Measurements from ENCODE around the gene POLR3E. TPM values are rescaled to one million over a fixed set of nuclear protein-coding genes. Genes with fewer than 3 reads are reported as not detected.

The POLR3E gene
- total and polyA plus RNA-seq, 2 experiments from 2014 or later, result 23.5 to 62.5 TPM

- Histone ChIP-seq H4K20me1 (ENCODE audit: insufficient read depth, poor library complexity, severe bottlenecking) (no peaks in the 10 kb centered on the region), H3K4me3 (no peak overlapping the region), H3K9me2 (replicated peaks; ENCODE audit: insufficient read depth) (no peaks in the 10 kb centered on the region), H3K27me3 (no peaks in the 10 kb centered on the region), H3K4me2 (no peak overlapping the region), H3K36me3 (replicated peaks; ENCODE audit: insufficient read depth, low read depth) (no peaks in the 10 kb centered on the region), H3K79me2 (no peaks in the 10 kb centered on the region), H3K27ac (no peak overlapping the region), H3K4me1 (ENCODE audit: insufficient read depth) (no peaks in the 10 kb centered on the region), H2AFZ (no peak overlapping the region), H3K9me3 (ENCODE audit: low read depth) (no peaks in the 10 kb centered on the region)
- TF ChIP-seq EZH2 (IDR thresholded peaks at IDR 0.05; ENCODE audit: borderline replicate concordance) (no peak), CTCF (IDR thresholded peaks at IDR 0.05; ENCODE audit: poor library complexity) (no peak), EZH2phosphoT487 (IDR thresholded peaks at IDR 0.05; ENCODE audit: low read depth, severe bottlenecking, unreplicated experiment) (no peak)
- 97% methylated on average over 1 of the region's 1 CpG for WGBS (ENCODE audit: low lambda C conversion rate, missing lambda C conversion rate)
- no peak for DNase-seq (ENCODE audit: low spot score)
Measured at GRCh38 chr16:22380529-22380928, 83.3 kb downstream of the POLR3E start.

GRCh38 chr16:22381392-22381791, 84.2 kb downstream of the POLR3E start:
- Histone ChIP-seq H3K9me3 (ENCODE audit: low read depth) (no peaks in the 10 kb centered on the region), H3K4me1 (ENCODE audit: insufficient read depth) (no peaks in the 10 kb centered on the region), H3K4me3 (no peak overlapping the region), H4K20me1 (ENCODE audit: insufficient read depth, poor library complexity, severe bottlenecking) (no peaks in the 10 kb centered on the region), H3K36me3 (replicated peaks; ENCODE audit: insufficient read depth, low read depth) (no peaks in the 10 kb centered on the region), H3K27ac (no peak overlapping the region), H3K4me2 (no peak overlapping the region), H3K27me3 (no peaks in the 10 kb centered on the region), H2AFZ (no peak overlapping the region), H3K9me2 (replicated peaks; ENCODE audit: insufficient read depth) (no peaks in the 10 kb centered on the region), H3K79me2 (no peaks in the 10 kb centered on the region)
- TF ChIP-seq EZH2 (IDR thresholded peaks at IDR 0.05; ENCODE audit: borderline replicate concordance) (no peak), CTCF (IDR thresholded peaks at IDR 0.05; ENCODE audit: poor library complexity) (no peak), EZH2phosphoT487 (IDR thresholded peaks at IDR 0.05; ENCODE audit: low read depth, severe bottlenecking, unreplicated experiment) (no peak)
- DNase-seq (ENCODE audit: low spot score), result no peak

- DNase-seq (ENCODE audit: low spot score), result no peak
- 88% methylated on average over 3 of the region's 3 CpGs for WGBS (ENCODE audit: low lambda C conversion rate, missing lambda C conversion rate)
- H3K27ac ChIP-seq, result no peak overlapping the region
- no peak overlapping the region for H3K4me2 ChIP-seq
- H3K27me3 ChIP-seq, result no peaks in the 10 kb centered on the region
- H3K4me1 ChIP-seq (ENCODE audit: insufficient read depth), result no peaks in the 10 kb centered on the region
- no peak overlapping the region for H3K4me3 ChIP-seq
- H4K20me1 ChIP-seq (ENCODE audit: insufficient read depth, poor library complexity, severe bottlenecking), result no peaks in the 10 kb centered on the region
- TF ChIP-seq CTCF (IDR thresholded peaks at IDR 0.05; ENCODE audit: poor library complexity) (no peak), EZH2 (IDR thresholded peaks at IDR 0.05; ENCODE audit: borderline replicate concordance) (no peak), EZH2phosphoT487 (IDR thresholded peaks at IDR 0.05; ENCODE audit: low read depth, severe bottlenecking, unreplicated experiment) (no peak)
- no peaks in the 10 kb centered on the region for H3K79me2 ChIP-seq
- no peaks in the 10 kb centered on the region for H3K9me2 ChIP-seq (replicated peaks; ENCODE audit: insufficient read depth)
- no peaks in the 10 kb centered on the region for H3K9me3 ChIP-seq (ENCODE audit: low read depth)
- H2AFZ ChIP-seq, result no peak overlapping the region
- no peaks in the 10 kb centered on the region for H3K36me3 ChIP-seq (replicated peaks; ENCODE audit: insufficient read depth, low read depth)
Measured at GRCh38 chr16:22383827-22384226, 86.6 kb downstream of the POLR3E start.

Other genes with a start within 250 kb of the POLR3E start
- 0.03 TPM in 1 of 2 replicates, not detected in the other for gene VWA3A, start 204.9 kb upstream of the POLR3E start, total RNA-seq
- gene VWA3A, start 204.9 kb upstream of the POLR3E start, polyA plus RNA-seq, result not detected in 2 replicates
- gene SDR42E2, start 134.9 kb upstream of the POLR3E start, total RNA-seq, result not detected in 2 replicates
- gene SDR42E2, start 134.9 kb upstream of the POLR3E start, polyA plus RNA-seq, result not detected in 2 replicates
- gene EEF2K, start 91.1 kb upstream of the POLR3E start, total RNA-seq, result 11.0 and 15.1 TPM in 2 replicates
- gene EEF2K, start 91.1 kb upstream of the POLR3E start, polyA plus RNA-seq, result 7.9 and 8.6 TPM in 2 replicates
- 28.8 and 30.9 TPM in 2 replicates for gene CDR2, start 77.2 kb downstream of the POLR3E start, total RNA-seq
- gene CDR2, start 77.2 kb downstream of the POLR3E start, polyA plus RNA-seq, result 22.9 and 26.7 TPM in 2 replicates
- 40.3 and 90.4 TPM in 2 replicates for gene NPIPB5, start 213.5 kb downstream of the POLR3E start, total RNA-seq
- gene NPIPB5, start 213.5 kb downstream of the POLR3E start, polyA plus RNA-seq, result 72.6 and 80.1 TPM in 2 replicates